MM.1S (cell line): ENCODE data around the gene POLR3A.

ENCODE experiments used
- DNase-seq: peaks from one replicate; pipeline ENCODE4 v3.0.0-alpha.2; 2015
- H2AFZ ChIP-seq: fragments of 300-600 bp; sonication (generic); 2 replicates; pipeline ENCODE4 v1.6.0; 2016; ENCODE audit warnings: antibody characterized with exemption, low read length
- H3F3A ChIP-seq: fragments of 300-600 bp; sonication (generic); 2 replicates; pipeline ENCODE4 v1.6.1; 2016; ENCODE audit warnings: mild to moderate bottlenecking, antibody characterized with exemption, low read length, moderate library complexity, mixed read lengths; ENCODE audit not compliant: insufficient read depth
- H3K27ac ChIP-seq: fragments of 300-600 bp; sonication (generic); 2 replicates; pipeline ENCODE4 v1.5.1; 2016; ENCODE audit warnings: mild to moderate bottlenecking, low read length
- H3K27me3 ChIP-seq: fragments of 300-600 bp; sonication (generic); replicated peaks from 2 replicates; pipeline ENCODE4 v1.6.0; 2016; ENCODE audit warnings: low read length; ENCODE audit not compliant: insufficient read depth
- H3K36me3 ChIP-seq: fragments of 300-600 bp; sonication (generic); replicated peaks from 2 replicates; pipeline ENCODE4 v1.6.1; 2016; ENCODE audit warnings: mild to moderate bottlenecking, low read length, mixed read lengths; ENCODE audit not compliant: insufficient read depth
- H3K4me1 ChIP-seq: fragments of 300-600 bp; sonication (generic); 2 replicates; pipeline ENCODE4 v1.6.1; 2016; ENCODE audit warnings: low read length, mixed read lengths
- H3K4me2 ChIP-seq: fragments of 300-600 bp; sonication (generic); 2 replicates; pipeline ENCODE4 v1.6.0; 2016; ENCODE audit warnings: low read depth, low read length
- H3K4me3 ChIP-seq: fragments of 300-600 bp; sonication (generic); 2 replicates; pipeline ENCODE4 v1.5.1; 2016; ENCODE audit warnings: low read length, mixed read lengths
- H3K79me2 ChIP-seq: fragments of 300-600 bp; sonication (generic); 2 replicates; pipeline ENCODE4 v1.6.1; 2016; ENCODE audit warnings: mixed run types, low read length, mixed read lengths
- H3K9ac ChIP-seq: fragments of 300-600 bp; sonication (generic); 2 replicates; pipeline ENCODE4 v1.6.1; 2016; ENCODE audit warnings: low read length, mixed read lengths
- H3K9me2 ChIP-seq: fragments of 300-600 bp; sonication (generic); replicated peaks from 2 replicates; pipeline ENCODE4 v1.6.1; 2016; ENCODE audit warnings: mild to moderate bottlenecking, low read length, mixed read lengths; ENCODE audit not compliant: insufficient read depth
- H3K9me3 ChIP-seq: fragments of 300-600 bp; sonication (generic); replicated peaks from 2 replicates; pipeline ENCODE4 v1.6.1; 2016; ENCODE audit warnings: mild to moderate bottlenecking, low read length, mixed read lengths; ENCODE audit not compliant: insufficient read depth
- H4K20me1 ChIP-seq: fragments of 300-600 bp; sonication (generic); 2 replicates; pipeline ENCODE4 v1.6.1; 2016; ENCODE audit warnings: mild to moderate bottlenecking, low read length, moderate library complexity, mixed read lengths; ENCODE audit not compliant: insufficient read depth
- CTCF ChIP-seq: fragments of 300-600 bp; sonication (generic); IDR thresholded peaks from 2 replicates; pipeline ENCODE4 v1.5.1; 2016; ENCODE audit warnings: antibody characterized with exemption, low read length, mixed read lengths
- EZH2 ChIP-seq: fragments of 300-600 bp; sonication (generic); optimal IDR thresholded peaks from 2 replicates; pipeline ENCODE3; 2017; ENCODE audit warnings: low read depth, mild to moderate bottlenecking, antibody characterized with exemption, low read length, mixed read lengths
- EZH2phosphoT487 ChIP-seq: fragments of 300-600 bp; sonication (generic); IDR thresholded peaks from 2 replicates; pipeline ENCODE4 v1.6.1; 2018; ENCODE audit warnings: antibody characterized with exemption, low read length

POLR3A gene

GRCh38 chr10:78004215-78005026 lies 24.9 kb downstream of the POLR3A start:
- TF ChIP-seq EZH2 = no peak
- no peak for TF ChIP-seq CTCF
- no peak for TF ChIP-seq EZH2phosphoT487
- H4K20me1 ChIP-seq = no peaks in the 10 kb centered on the region
- peaks cover 4% of the 10 kb centered on the region; the same call in 1 of the 2 replicates for H3K36me3 ChIP-seq
- H3K4me1 ChIP-seq = no peaks in the 10 kb centered on the region
- no peak overlapping the region for H2AFZ ChIP-seq
- H3K9ac ChIP-seq = no peak overlapping the region
- no peak for DNase-seq
- H3K27me3 ChIP-seq = no peaks in the 10 kb centered on the region
- no peak overlapping the region for H3K27ac ChIP-seq
- H3K79me2 ChIP-seq = no peaks in the 10 kb centered on the region
- H3K9me2 ChIP-seq = no peaks in the 10 kb centered on the region
- H3F3A ChIP-seq = no peaks in the 10 kb centered on the region
- H3K4me2 ChIP-seq = no peak overlapping the region
- H3K4me3 ChIP-seq = no peak overlapping the region
- H3K9me3 ChIP-seq = no peaks in the 10 kb centered on the region

DNA sequence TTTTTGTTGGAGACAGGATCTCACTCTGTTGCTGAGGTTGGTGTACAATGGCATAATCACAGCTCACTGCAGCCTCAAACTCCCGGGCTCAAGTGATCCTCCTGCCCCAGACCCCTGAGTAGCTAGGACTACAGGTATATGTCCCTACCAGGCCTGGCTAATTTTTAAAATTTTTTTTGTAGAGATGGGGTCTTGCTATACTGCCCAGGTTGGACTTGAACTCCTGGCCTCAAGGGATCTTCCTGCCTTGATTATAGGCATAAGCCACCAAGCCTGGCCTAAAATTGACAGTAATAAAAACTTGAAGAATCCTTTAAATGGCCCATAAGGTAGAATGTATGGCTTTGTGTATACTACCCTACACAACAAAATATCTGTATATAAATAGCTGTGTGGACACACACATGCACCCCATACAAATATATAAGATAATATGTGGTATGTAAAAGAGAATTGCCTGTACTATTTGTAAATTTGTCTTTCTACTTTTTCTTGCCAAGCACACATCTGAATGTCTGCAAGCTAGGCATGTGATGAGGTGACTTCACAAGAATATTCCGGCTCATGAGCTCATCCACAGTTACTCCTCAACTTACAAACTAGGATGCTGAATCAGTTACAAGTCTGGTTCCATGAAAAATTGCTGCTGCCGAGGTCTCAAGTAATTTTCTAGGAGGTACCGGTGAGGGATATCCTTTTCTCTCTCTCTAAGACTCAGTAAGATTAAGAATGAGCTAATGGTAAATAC lies 26.6 kb downstream of the POLR3A start:
- no peak overlapping the region for H3K4me3 ChIP-seq
- H2AFZ ChIP-seq = no peak overlapping the region
- no peak overlapping the region for H3K4me2 ChIP-seq
- peaks cover 4% of the 10 kb centered on the region; the same call in 1 of the 2 replicates for H3K36me3 ChIP-seq
- no peak for DNase-seq
- TF ChIP-seq EZH2phosphoT487 (no peak), EZH2 (no peak), CTCF (no peak)
- H3K9me3 ChIP-seq = no peaks in the 10 kb centered on the region
- no peaks in the 10 kb centered on the region for H3F3A ChIP-seq
- no peak overlapping the region for H3K27ac ChIP-seq
- no peaks in the 10 kb centered on the region for H4K20me1 ChIP-seq
- H3K27me3 ChIP-seq = no peaks in the 10 kb centered on the region
- no peak overlapping the region for H3K9ac ChIP-seq
- H3K4me1 ChIP-seq = no peaks in the 10 kb centered on the region
- H3K9me2 ChIP-seq = no peaks in the 10 kb centered on the region
- no peaks in the 10 kb centered on the region for H3K79me2 ChIP-seq

GRCh38 chr10:78000956-78001472 lies 28.3 kb downstream of the POLR3A start:
- no peaks in the 10 kb centered on the region for H3K9me3 ChIP-seq
- H3K27me3 ChIP-seq = no peaks in the 10 kb centered on the region
- no peaks in the 10 kb centered on the region for H3K9me2 ChIP-seq
- DNase-seq = no peak
- no peaks in the 10 kb centered on the region for H4K20me1 ChIP-seq
- H3K4me2 ChIP-seq = no peak overlapping the region
- TF ChIP-seq EZH2 = no peak
- no peak for TF ChIP-seq CTCF
- TF ChIP-seq EZH2phosphoT487 = no peak
- no peak overlapping the region for H3K4me3 ChIP-seq
- H3K4me1 ChIP-seq = no peaks in the 10 kb centered on the region
- peaks cover 4% of the 10 kb centered on the region; the same call in 1 of the 2 replicates for H3K36me3 ChIP-seq
- H3K27ac ChIP-seq = no peak overlapping the region
- no peak overlapping the region for H3K9ac ChIP-seq
- no peaks in the 10 kb centered on the region for H3F3A ChIP-seq
- H3K79me2 ChIP-seq = no peaks in the 10 kb centered on the region
- H2AFZ ChIP-seq = no peak overlapping the region
